CD4-positive, alpha-beta T cell (primary cell): Measurements from ENCODE around the gene GTPBP8. TPM values are rescaled to one million over a fixed set of nuclear protein-coding genes. Genes with fewer than 3 reads are reported as not detected.
A peak's percentile ranks its signal among the peaks of the same experiment; 100 is the strongest.

Experiments
- ATAC-seq: fragments of 200-7000 bp; cut with Tn5 transposase; one replicate; pipeline ENCODE4 v1.10.0; 2022; ENCODE audit warnings: mild to moderate bottlenecking; ENCODE audit not compliant: poor library complexity
- CTCF ChIA-PET: fragments of 350-600 bp; sonication (Branson Sonifier 250); formaldehyde crosslinking; loops from one replicate; lab custom pipeline; 2021; ENCODE audit warnings: antibody characterized with exemption, inconsistent platforms; lab: Charles Lee
- POLR2A ChIA-PET: fragments of 350-600 bp; sonication (Branson Sonifier 250); formaldehyde crosslinking; loops from one replicate; lab custom pipeline; 2021; ENCODE audit warnings: antibody characterized with exemption, inconsistent platforms; lab: Charles Lee
- DNase-seq, 14 experiments: peaks; one replicate each; pipeline ENCODE4 v3.0.0-alpha.2; 2013 to 2020; ENCODE audit warnings: mixed read lengths in 2 of 14
- H3K27ac ChIP-seq, 2 donors: one replicate each; pipeline versions ENCODE4 v1.5.1 to v1.7.0; 2013; ENCODE audit warnings: low read length in 2 of 2, low read depth in 1 of 2, mild to moderate bottlenecking in 1 of 2
- H3K27me3 ChIP-seq, 2 experiments: 1 replicate in 1 of 2; 2 replicates in 1 of 2; pipeline versions ENCODE4 v1.6.1 to v1.7.0; 2013; ENCODE audit warnings: low read length in 2 of 2, control low read depth in 1 of 2, mild to moderate bottlenecking in 1 of 2, moderate library complexity in 1 of 2; ENCODE audit not compliant: insufficient read depth in 2 of 2, control insufficient read depth in 1 of 2
- H3K36me3 ChIP-seq: one replicate; pipeline ENCODE4 v1.6.1; 2013; ENCODE audit warnings: low read length, control low read depth; ENCODE audit not compliant: insufficient read depth
- H3K4me1 ChIP-seq: one replicate; pipeline ENCODE4 v1.6.1; 2013; ENCODE audit warnings: low read length, control low read depth; ENCODE audit not compliant: insufficient read depth
- H3K4me3 ChIP-seq: one replicate; pipeline ENCODE4 v1.5.1; 2013; ENCODE audit warnings: mild to moderate bottlenecking, low read length, moderate library complexity
- H3K9me3 ChIP-seq, 2 experiments: 1 replicate in 1 of 2; 2 replicates in 1 of 2; pipeline versions ENCODE4 v1.6.1 to v1.7.0; 2013; ENCODE audit warnings: low read length in 2 of 2, mild to moderate bottlenecking in 2 of 2, control low read depth in 1 of 2, moderate library complexity in 1 of 2; ENCODE audit not compliant: control insufficient read depth in 1 of 2, insufficient read depth in 1 of 2
- H3K27ac Mint-ChIP-seq: one replicate; pipeline ENCODE4 v1.8.0; 2020; ENCODE audit warnings: mixed read lengths
- H3K27me3 Mint-ChIP-seq: one replicate; pipeline ENCODE4 v1.8.0; 2021; ENCODE audit warnings: mixed read lengths
- H3K36me3 Mint-ChIP-seq: one replicate; pipeline ENCODE4 v1.8.0; 2021; ENCODE audit warnings: low read depth, mixed read lengths
- H3K4me1 Mint-ChIP-seq: one replicate; pipeline ENCODE4 v1.8.0; 2021; ENCODE audit warnings: low read depth, mixed read lengths
- H3K4me3 Mint-ChIP-seq: one replicate; pipeline ENCODE4 v1.8.0; 2020; ENCODE audit warnings: mild to moderate bottlenecking, mixed read lengths
- H3K9me3 Mint-ChIP-seq: one replicate; pipeline ENCODE4 v1.8.0; 2020; ENCODE audit warnings: mixed read lengths
- CTCF ChIP-seq: fragments of 200-600 bp; IDR thresholded peaks from one replicate; pipeline ENCODE4 v1.8.0; 2022; ENCODE audit warnings: antibody characterized with exemption, mild to moderate bottlenecking
- intact Hi-C, 2 experiments: fragments of 100-400 bp; cut with DNase I in 1 of 2; cut with micrococcal nuclease in 1 of 2; formaldehyde crosslinking; loops; one replicate each; pipeline versions ENCODE4 v1.15.1 to v1.9.0; 2023 to 2025; cut with DNase I, micrococcal nuclease
- total RNA-seq, 174 experiments: library from RNA in 2 of 174; stranded (reverse) in 2 of 174; gene quantifications; one replicate each; pipeline ENCODE4 v1.2.3 and lab custom pipeline; 2021 to 2026

GTPBP8 gene
- total RNA-seq, 2 experiments from 2014 or later, result 27.0 to 30.3 TPM

- no peaks in the 10 kb centered on the region for H3K36me3 ChIP-seq
- peaks cover 28% of the 10 kb centered on the region for H3K4me1 ChIP-seq
- H3K27me3 ChIP-seq, result no peaks in the 10 kb centered on the region
- Mint-ChIP-seq H3K27me3 (no peaks in the 10 kb centered on the region), H3K4me1 (peaks cover 94% of the 10 kb centered on the region), H3K9me3 (no peaks in the 10 kb centered on the region), H3K36me3 (peaks cover 18% of the 10 kb centered on the region), H3K27ac (peak overlapping the region; percentile 94), H3K4me3 (peak overlapping the region; percentile 92)
- POLR2A ChIA-PET, result interaction anchor here (0.8 to 1.4 kb wide), 9 partner anchors 11 to 238 kb away, joined by 3 to 6 read pairs (median 4); a partner anchor contains a TSS
- H3K27ac ChIP-seq, result no peak overlapping the region
- DNase-seq, result no peak
- H3K9me3 ChIP-seq, result no peaks in the 10 kb centered on the region
- no peak for ATAC-seq
- intact Hi-C loops, result loop anchor here in 1 of 2 experiments (2.0 to 10.0 kb wide), 2 partner anchors 19 to 407 kb away; partner anchors contain the start of genes ATG3, GTPBP8 and SLC35A5
- CTCF ChIA-PET, result interaction anchor here (1.2 to 2.6 kb wide), 3 partner anchors 18 to 330 kb away, joined by 4 to 10 read pairs (median 6); partner anchors contain the start of gene GTPBP8
- peak overlapping the region; percentile 65 for H3K4me3 ChIP-seq
- TF ChIP-seq CTCF, result no peak
Observed at GRCh38 chr3:112972158-112972557, 18.6 kb upstream of the GTPBP8 start.

DNA sequence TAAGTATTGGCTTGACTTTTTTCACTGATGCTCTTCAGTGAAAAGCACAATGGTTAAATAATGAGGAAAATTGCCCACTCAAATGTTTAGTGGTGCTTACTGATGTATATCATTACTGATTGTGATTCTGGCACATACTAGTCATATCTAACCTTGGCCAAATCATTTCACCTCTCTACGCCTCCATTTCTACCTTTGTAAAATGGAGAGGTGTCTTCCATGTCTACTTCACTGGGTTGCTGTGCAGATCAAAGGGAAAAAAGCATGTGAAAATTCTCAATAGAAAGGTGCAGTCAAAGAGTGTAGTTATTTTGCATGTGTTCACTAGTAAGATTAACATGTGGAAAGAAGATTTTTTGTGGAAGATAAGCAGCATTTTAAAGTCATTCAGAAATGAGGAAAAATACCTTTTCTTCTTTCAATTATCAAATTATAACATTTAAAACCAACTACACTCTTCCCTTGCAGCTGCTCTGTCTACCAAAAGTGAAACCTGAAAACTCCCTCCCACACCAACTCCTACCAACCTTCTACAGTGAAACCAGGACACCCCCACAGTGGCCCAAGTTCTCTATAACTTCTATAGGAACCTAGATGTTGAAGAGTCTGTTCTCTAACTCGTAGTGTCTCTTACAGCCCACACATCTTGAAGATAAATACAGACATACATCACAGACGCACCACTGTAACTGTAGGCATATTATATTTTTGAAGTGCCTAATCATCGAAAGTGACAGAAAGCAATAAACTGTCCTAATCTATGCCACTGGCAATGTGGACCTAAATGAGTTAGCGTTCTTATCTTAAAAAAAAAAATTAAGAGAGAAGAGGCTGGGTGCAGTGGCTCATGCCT lies 17.2 kb upstream of the GTPBP8 start:
- peak overlapping the region; percentile 65 for H3K4me3 ChIP-seq
- peak in 7 of 14 experiments; percentile 13 to 69 (median 50) for DNase-seq
- peak; percentile 81 for ATAC-seq

More for the DNA sequence above, 17.2 kb upstream of the GTPBP8 start:
- H3K4me3 Mint-ChIP-seq, result peak overlapping the region; percentile 92
- peak overlapping the region; percentile 94 for H3K27ac Mint-ChIP-seq
- H3K27ac ChIP-seq, result peak overlapping the region; percentile 65 to 69
- CTCF ChIA-PET, result interaction anchor here (1.2 to 2.6 kb wide), 4 partner anchors 17 to 239 kb away, joined by 3 to 10 read pairs (median 4); partner anchors contain the start of gene GTPBP8
- H3K36me3 Mint-ChIP-seq, result peaks cover 9% of the 10 kb centered on the region
- POLR2A ChIA-PET, result interaction anchor here (0.8 to 2.6 kb wide), 13 partner anchors 11 to 330 kb away, joined by 3 to 16 read pairs (median 4); partner anchors contain the start of gene GTPBP8
- intact Hi-C loops, result loop anchor here in 1 of 2 experiments (1.0 to 10.0 kb wide), 4 partner anchors 17 to 409 kb away; partner anchors contain the start of genes ATG3, GTPBP8 and SLC35A5
- peaks cover 34% of the 10 kb centered on the region for H3K4me1 ChIP-seq
- H3K9me3 Mint-ChIP-seq, result no peaks in the 10 kb centered on the region
- H3K27me3 ChIP-seq, result no peaks in the 10 kb centered on the region
- peaks cover 94% of the 10 kb centered on the region for H3K4me1 Mint-ChIP-seq
- H3K36me3 ChIP-seq, result no peaks in the 10 kb centered on the region
- no peaks in the 10 kb centered on the region for H3K9me3 ChIP-seq
- TF ChIP-seq CTCF, result no peak
- H3K27me3 Mint-ChIP-seq, result no peaks in the 10 kb centered on the region
